ENCODE measurements around the gene ELL2. TPM values are rescaled to one million over a fixed set of nuclear protein-coding genes. Genes with fewer than 3 reads are reported as not detected.
A peak's percentile ranks its signal among the peaks of the same experiment; 100 is the strongest.
"Not testable (repeated sequence)": the region's sequence is repeated elsewhere in the genome, so short reads cannot be mapped to it uniquely, and the experiment has no call there.

Gene ELL2
- total RNA-seq, 1 donor from 2014 or later = 118 TPM

GRCh38 chr5:95871146-95871806 lies 90.4 kb downstream of the ELL2 start:
- Histone ChIP-seq H3K4me2 (ENCODE audit: low read length) (no peak overlapping the region), H3K79me2 (ENCODE audit: insufficient read depth, low read length) (no peaks in the 10 kb centered on the region), H3K4me3 (ENCODE audit: insufficient read depth, low read depth, low read length) (no peak overlapping the region), H2AFZ (ENCODE audit: low read depth, low read length) (no peak overlapping the region), H4K20me1 (ENCODE audit: insufficient read depth, low read length) (no peaks in the 10 kb centered on the region), H3K9me3 (ENCODE audit: insufficient read depth, low read depth, low read length) (no peaks in the 10 kb centered on the region), H3K27ac (ENCODE audit: low read depth, low read length) (no peak overlapping the region), H3K9ac (ENCODE audit: low read length) (no peak overlapping the region), H3K27me3 (ENCODE audit: insufficient read depth, low read length) (no peaks in the 10 kb centered on the region), H3K36me3 (ENCODE audit: insufficient read depth, low read length) (no peaks in the 10 kb centered on the region), H3K4me1 (ENCODE audit: insufficient read depth, low read length) (peaks cover 16% of the 10 kb centered on the region)
- no peaks in the 10 kb centered on the region for H3K27me3 Mint-ChIP-seq (ENCODE audit: low read depth, unreplicated experiment)
- no peaks in the 10 kb centered on the region for H3K9me3 Mint-ChIP-seq (ENCODE audit: unreplicated experiment)
- H3K4me3 Mint-ChIP-seq (ENCODE audit: unreplicated experiment) = no peak overlapping the region
- TF ChIP-seq EZH2 (IDR thresholded peaks at IDR 0.05; ENCODE audit: insufficient read depth, low read length) = no peak
- TF ChIP-seq, protein P1, sequence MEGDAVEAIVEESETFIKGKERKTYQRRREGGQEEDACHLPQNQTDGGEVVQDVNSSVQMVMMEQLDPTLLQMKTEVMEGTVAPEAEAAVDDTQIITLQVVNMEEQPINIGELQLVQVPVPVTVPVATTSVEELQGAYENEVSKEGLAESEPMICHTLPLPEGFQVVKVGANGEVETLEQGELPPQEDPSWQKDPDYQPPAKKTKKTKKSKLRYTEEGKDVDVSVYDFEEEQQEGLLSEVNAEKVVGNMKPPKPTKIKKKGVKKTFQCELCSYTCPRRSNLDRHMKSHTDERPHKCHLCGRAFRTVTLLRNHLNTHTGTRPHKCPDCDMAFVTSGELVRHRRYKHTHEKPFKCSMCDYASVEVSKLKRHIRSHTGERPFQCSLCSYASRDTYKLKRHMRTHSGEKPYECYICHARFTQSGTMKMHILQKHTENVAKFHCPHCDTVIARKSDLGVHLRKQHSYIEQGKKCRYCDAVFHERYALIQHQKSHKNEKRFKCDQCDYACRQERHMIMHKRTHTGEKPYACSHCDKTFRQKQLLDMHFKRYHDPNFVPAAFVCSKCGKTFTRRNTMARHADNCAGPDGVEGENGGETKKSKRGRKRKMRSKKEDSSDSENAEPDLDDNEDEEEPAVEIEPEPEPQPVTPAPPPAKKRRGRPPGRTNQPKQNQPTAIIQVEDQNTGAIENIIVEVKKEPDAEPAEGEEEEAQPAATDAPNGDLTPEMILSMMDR (IDR thresholded peaks at IDR 0.05; ENCODE audit: insufficient read depth, low read depth, low read length) = no peak
- H3K36me3 Mint-ChIP-seq (ENCODE audit: low read depth, unreplicated experiment) = no peaks in the 10 kb centered on the region
- FAIRE-seq (no peak), DNase-seq (ENCODE audit: low read depth) (no peak)
- no peak overlapping the region for H3K27ac Mint-ChIP-seq (ENCODE audit: unreplicated experiment)
- peaks cover 13% of the 10 kb centered on the region for H3K4me1 Mint-ChIP-seq (ENCODE audit: low read depth, unreplicated experiment)

DNA sequence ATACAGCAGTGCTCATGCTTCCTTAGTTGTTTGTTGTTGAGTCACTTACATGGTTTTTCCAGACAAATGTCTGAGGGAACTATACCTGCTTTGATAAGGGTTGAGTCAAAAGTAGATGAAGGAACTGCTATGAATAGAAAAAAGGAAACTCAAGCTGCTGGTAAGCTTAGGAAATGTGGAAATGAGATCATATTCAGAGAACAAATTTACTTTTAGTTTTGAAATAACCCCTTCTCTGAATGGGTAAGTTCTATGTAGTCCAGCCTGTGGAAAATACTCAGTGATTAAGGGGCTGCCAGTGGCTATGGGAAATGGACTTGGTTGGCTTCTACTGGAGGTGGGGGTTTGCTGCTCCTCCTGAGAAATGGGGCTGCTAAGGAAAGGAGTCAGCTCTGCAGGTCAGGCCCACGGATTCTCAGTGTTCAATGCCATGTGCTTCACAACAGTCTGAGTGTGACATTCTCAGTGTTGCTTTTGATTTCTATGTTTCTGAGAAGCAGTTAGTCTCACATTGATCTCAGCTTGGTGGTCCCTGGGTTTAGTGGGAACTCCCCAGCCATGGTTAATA lies 91.5 kb downstream of the ELL2 start:
- Mint-ChIP-seq H3K27me3 (ENCODE audit: low read depth, unreplicated experiment) (no peaks in the 10 kb centered on the region), H3K36me3 (ENCODE audit: low read depth, unreplicated experiment) (no peaks in the 10 kb centered on the region), H3K9me3 (ENCODE audit: unreplicated experiment) (no peaks in the 10 kb centered on the region), H3K4me1 (ENCODE audit: low read depth, unreplicated experiment) (peaks cover 16% of the 10 kb centered on the region), H3K4me3 (ENCODE audit: unreplicated experiment) (no peak overlapping the region), H3K27ac (ENCODE audit: unreplicated experiment) (peak overlapping the region; percentile 66)
- no peak overlapping the region for H3K4me3 ChIP-seq (ENCODE audit: insufficient read depth, low read depth, low read length)
- DNase-seq (ENCODE audit: low read depth) (peak; percentile 80), FAIRE-seq (no peak)
- no peaks in the 10 kb centered on the region for H4K20me1 ChIP-seq (ENCODE audit: insufficient read depth, low read length)
- H3K9me3 ChIP-seq (ENCODE audit: insufficient read depth, low read depth, low read length) = no peaks in the 10 kb centered on the region
- TF ChIP-seq EZH2 (IDR thresholded peaks at IDR 0.05; ENCODE audit: insufficient read depth, low read length) = no peak
- TF ChIP-seq, protein P1 (IDR thresholded peaks at IDR 0.05; ENCODE audit: insufficient read depth, low read depth, low read length) = no peak
- H3K79me2 ChIP-seq (ENCODE audit: insufficient read depth, low read length) = no peaks in the 10 kb centered on the region
- H3K4me2 ChIP-seq (ENCODE audit: low read length) = peak overlapping the region; percentile 64
- peak overlapping the region; percentile 51 for H2AFZ ChIP-seq (ENCODE audit: low read depth, low read length)
- H3K36me3 ChIP-seq (ENCODE audit: insufficient read depth, low read length) = no peaks in the 10 kb centered on the region
- peak overlapping the region; percentile 65 for H3K9ac ChIP-seq (ENCODE audit: low read length)
- peak overlapping the region; percentile 87 for H3K27ac ChIP-seq (ENCODE audit: low read depth, low read length)
- H3K4me1 ChIP-seq (ENCODE audit: insufficient read depth, low read length) = peaks cover 16% of the 10 kb centered on the region
- H3K27me3 ChIP-seq (ENCODE audit: insufficient read depth, low read length) = no peaks in the 10 kb centered on the region

DNA sequence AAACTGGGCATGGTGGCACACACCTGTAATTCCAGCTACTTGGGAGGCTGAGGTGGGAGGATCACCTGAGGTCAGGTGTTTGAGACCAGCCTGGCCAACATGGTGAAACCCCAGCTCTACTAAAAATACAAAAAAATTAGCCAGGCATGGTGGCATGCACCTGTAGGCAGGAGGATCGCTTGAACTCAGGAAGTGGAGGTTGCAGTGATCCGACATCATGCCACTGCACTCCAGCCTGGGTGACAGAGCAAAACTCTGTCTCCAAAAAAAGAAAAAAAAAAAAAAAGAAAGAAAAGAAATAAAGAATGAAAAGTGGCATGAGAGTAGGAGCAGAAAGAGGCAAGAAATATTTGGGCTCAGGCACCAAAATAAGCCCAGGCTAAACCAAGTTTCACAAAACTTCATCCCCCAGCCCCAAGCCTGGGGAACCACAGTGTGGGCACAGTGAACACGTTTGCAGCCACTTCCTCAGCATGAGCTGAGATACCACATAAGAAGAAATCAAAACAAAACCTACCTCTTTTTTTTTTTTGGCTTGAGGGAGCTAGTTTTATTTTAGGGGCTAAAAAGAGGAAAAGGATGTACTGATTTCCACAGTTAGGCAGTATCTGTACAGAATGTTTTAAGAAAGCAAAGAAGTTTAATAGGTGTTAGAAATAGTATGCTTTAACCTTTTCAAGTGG lies 92.3 kb downstream of the ELL2 start:
- peak overlapping the region; percentile 50 for H3K27ac ChIP-seq (ENCODE audit: low read depth, low read length)
- H3K27ac Mint-ChIP-seq (ENCODE audit: unreplicated experiment); DNase-seq (ENCODE audit: low read depth); H3K4me3 Mint-ChIP-seq (ENCODE audit: unreplicated experiment); H3K9me3 ChIP-seq (ENCODE audit: insufficient read depth, low read depth, low read length); H3K9me3 Mint-ChIP-seq (ENCODE audit: unreplicated experiment); H3K36me3 ChIP-seq (ENCODE audit: insufficient read depth, low read length); H3K79me2 ChIP-seq (ENCODE audit: insufficient read depth, low read length); H3K27me3 Mint-ChIP-seq (ENCODE audit: low read depth, unreplicated experiment); FAIRE-seq; H3K4me3 ChIP-seq (ENCODE audit: insufficient read depth, low read depth, low read length); H4K20me1 ChIP-seq (ENCODE audit: insufficient read depth, low read length); H2AFZ ChIP-seq (ENCODE audit: low read depth, low read length); H3K36me3 Mint-ChIP-seq (ENCODE audit: low read depth, unreplicated experiment); H3K27me3 ChIP-seq (ENCODE audit: insufficient read depth, low read length): not testable (repeated sequence)
- H3K4me2 ChIP-seq (ENCODE audit: low read length) = peak overlapping the region; percentile 13
- peaks cover 18% of the 10 kb centered on the region for H3K4me1 Mint-ChIP-seq (ENCODE audit: low read depth, unreplicated experiment)
- peak overlapping the region; percentile 38 for H3K9ac ChIP-seq (ENCODE audit: low read length)
- peaks cover 18% of the 10 kb centered on the region for H3K4me1 ChIP-seq (ENCODE audit: insufficient read depth, low read length)

Data from astrocyte (in vitro differentiated cells and primary cell).